Upper lobe of right lung (tissue), 1 donor: ENCODE results near the gene PPP5C. TPM values are rescaled to one million over a fixed set of nuclear protein-coding genes. Genes with fewer than 3 reads are reported as not detected.
"Not testable (repeated sequence)": the region's sequence is repeated elsewhere in the genome, so short reads cannot be mapped to it uniquely, and the experiment has no call there.

ENCODE experiments used
- ATAC-seq: fragments of 200-7000 bp; cut with Tn5 transposase; one replicate; pipeline ENCODE4 v1.9.1; 2020; ENCODE audit warnings: mild to moderate bottlenecking, moderate library complexity
- DNase-seq: peaks from one replicate; pipeline ENCODE4 v3.0.0-alpha.2; 2020
- H3K27ac ChIP-seq: fragments of 200-600 bp; one replicate; pipeline ENCODE4 v1.8.0; 2022
- H3K27me3 ChIP-seq: fragments of 200-600 bp; one replicate; pipeline ENCODE4 v1.8.0; 2022; ENCODE audit warnings: mild to moderate bottlenecking
- H3K36me3 ChIP-seq: fragments of 200-600 bp; one replicate; pipeline ENCODE4 v1.8.0; 2022
- H3K4me1 ChIP-seq: fragments of 200-600 bp; one replicate; pipeline ENCODE4 v1.8.0; 2022
- H3K4me3 ChIP-seq: fragments of 200-600 bp; one replicate; pipeline ENCODE4 v1.8.0; 2022; ENCODE audit warnings: mild to moderate bottlenecking
- H3K9me3 ChIP-seq: fragments of 200-600 bp; one replicate; pipeline ENCODE4 v1.8.0; 2022
- intact Hi-C: fragments of 100-400 bp; cut with DNase I; formaldehyde crosslinking; loops from one replicate; pipeline ENCODE4 v1.11.0; 2022
- total RNA-seq: library from RNA; stranded (reverse); fragmentation: NEBNext Ultra II Directional; extraction: Animal tissue kit (Norgen Biotek cat#: 25700); gene quantifications from one replicate; pipeline ENCODE4 v1.2.1, GENCODE V29; 2021
- TF ChIP-seq, protein P1 (sequence below): fragments of 200-600 bp; IDR thresholded peaks from one replicate; pipeline ENCODE4 v1.8.0; 2022; ENCODE audit warnings: antibody characterized with exemption
- donor health status: DM: no; HTN: yes; CAD: no; lungs with severe emphysema.

Gene PPP5C
- total RNA-seq, 1 donor from 2014 or later, result 50.0 TPM

GRCh38 chr19:46373491-46374359 lies 26.8 kb downstream of the PPP5C start:
- TF ChIP-seq, protein P1, sequence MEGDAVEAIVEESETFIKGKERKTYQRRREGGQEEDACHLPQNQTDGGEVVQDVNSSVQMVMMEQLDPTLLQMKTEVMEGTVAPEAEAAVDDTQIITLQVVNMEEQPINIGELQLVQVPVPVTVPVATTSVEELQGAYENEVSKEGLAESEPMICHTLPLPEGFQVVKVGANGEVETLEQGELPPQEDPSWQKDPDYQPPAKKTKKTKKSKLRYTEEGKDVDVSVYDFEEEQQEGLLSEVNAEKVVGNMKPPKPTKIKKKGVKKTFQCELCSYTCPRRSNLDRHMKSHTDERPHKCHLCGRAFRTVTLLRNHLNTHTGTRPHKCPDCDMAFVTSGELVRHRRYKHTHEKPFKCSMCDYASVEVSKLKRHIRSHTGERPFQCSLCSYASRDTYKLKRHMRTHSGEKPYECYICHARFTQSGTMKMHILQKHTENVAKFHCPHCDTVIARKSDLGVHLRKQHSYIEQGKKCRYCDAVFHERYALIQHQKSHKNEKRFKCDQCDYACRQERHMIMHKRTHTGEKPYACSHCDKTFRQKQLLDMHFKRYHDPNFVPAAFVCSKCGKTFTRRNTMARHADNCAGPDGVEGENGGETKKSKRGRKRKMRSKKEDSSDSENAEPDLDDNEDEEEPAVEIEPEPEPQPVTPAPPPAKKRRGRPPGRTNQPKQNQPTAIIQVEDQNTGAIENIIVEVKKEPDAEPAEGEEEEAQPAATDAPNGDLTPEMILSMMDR, result no peak
- no peak overlapping the region for H3K4me3 ChIP-seq
- H3K27me3 ChIP-seq, result no peaks in the 10 kb centered on the region
- ATAC-seq (peak; percentile 88), DNase-seq (peak; percentile 96)
- H3K4me1 ChIP-seq, result peaks cover 22% of the 10 kb centered on the region
- peaks cover 35% of the 10 kb centered on the region for H3K36me3 ChIP-seq
- peak overlapping the region; percentile 70 for H3K27ac ChIP-seq
- no peaks in the 10 kb centered on the region for H3K9me3 ChIP-seq
- intact Hi-C loops, result no loop called here

DNA sequence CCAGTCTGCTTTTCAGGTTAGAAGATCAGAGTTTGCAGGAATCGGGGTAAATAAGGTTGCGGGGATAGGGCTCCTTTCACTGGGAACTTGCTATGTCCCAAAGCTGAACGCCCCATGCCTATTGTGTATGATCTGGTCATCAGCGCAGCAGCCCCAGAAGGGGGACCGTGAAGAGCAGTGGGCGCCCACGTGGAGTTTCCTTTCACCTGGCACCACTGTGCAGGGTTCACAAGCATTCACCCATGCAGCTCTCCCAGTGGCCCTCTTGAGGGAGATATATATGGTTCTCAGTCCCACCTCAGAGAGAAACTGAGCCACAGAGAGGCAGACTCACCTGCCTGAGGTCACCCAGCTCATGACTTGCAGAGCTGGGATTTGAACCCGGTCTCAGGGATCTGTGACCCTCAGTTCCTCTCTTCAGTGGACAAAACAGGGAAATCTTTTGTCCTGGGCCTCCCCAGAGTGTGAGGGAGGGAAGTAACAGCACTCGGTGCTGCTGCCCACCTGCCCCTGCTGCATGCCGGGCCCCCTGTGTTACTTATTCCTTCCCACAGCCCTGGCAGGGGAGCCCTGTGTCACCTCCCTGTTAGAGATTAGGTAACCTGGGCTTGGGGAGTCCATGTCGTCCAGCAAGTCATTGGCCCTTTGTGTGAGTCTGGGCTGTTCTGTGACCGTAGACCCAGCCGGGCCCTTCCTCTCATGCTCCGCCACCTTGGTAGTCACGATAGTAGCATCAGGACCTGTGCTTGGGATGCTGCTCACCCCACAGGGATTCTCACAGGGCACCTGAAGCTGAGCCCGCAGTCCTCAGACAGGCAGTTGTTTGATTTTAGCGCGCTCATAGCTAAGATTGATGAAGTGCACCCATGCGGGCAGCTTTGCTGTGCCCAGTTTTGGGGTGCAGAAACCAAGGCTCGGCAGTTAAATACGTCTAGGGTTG lies 27.9 kb downstream of the PPP5C start:
- Histone ChIP-seq H3K4me1 (peaks cover 22% of the 10 kb centered on the region), H3K27ac (peak overlapping the region; percentile 42), H3K9me3 (no peaks in the 10 kb centered on the region), H3K4me3 (no peak overlapping the region), H3K27me3 (no peaks in the 10 kb centered on the region), H3K36me3 (peaks cover 41% of the 10 kb centered on the region)
- TF ChIP-seq, protein P1, result no peak
- ATAC-seq (no peak), DNase-seq (peak; percentile 46)
- intact Hi-C loops, result no loop called here

GRCh38 chr19:46375476-46376067 lies 28.7 kb downstream of the PPP5C start:
- H3K27me3 ChIP-seq, H3K4me3 ChIP-seq, ATAC-seq, H3K9me3 ChIP-seq, H3K27ac ChIP-seq, intact Hi-C loops: not testable (repeated sequence)
- Histone ChIP-seq H3K36me3 (peaks cover 41% of the 10 kb centered on the region), H3K4me1 (peaks cover 22% of the 10 kb centered on the region)
- DNase-seq, result peak; percentile 42

- no peak overlapping the region for H3K27ac ChIP-seq
- DNase-seq (peak; percentile 52), ATAC-seq (no peak)
- H3K4me3 ChIP-seq, result no peak overlapping the region
- TF ChIP-seq, protein P1, result no peak
- peaks cover 22% of the 10 kb centered on the region for H3K4me1 ChIP-seq
- H3K9me3 ChIP-seq, result no peaks in the 10 kb centered on the region
- intact Hi-C loops, result no loop called here
- no peaks in the 10 kb centered on the region for H3K27me3 ChIP-seq
- peaks cover 46% of the 10 kb centered on the region for H3K36me3 ChIP-seq
Measured at GRCh38 chr19:46376241-46377153, 29.6 kb downstream of the PPP5C start.

DNA sequence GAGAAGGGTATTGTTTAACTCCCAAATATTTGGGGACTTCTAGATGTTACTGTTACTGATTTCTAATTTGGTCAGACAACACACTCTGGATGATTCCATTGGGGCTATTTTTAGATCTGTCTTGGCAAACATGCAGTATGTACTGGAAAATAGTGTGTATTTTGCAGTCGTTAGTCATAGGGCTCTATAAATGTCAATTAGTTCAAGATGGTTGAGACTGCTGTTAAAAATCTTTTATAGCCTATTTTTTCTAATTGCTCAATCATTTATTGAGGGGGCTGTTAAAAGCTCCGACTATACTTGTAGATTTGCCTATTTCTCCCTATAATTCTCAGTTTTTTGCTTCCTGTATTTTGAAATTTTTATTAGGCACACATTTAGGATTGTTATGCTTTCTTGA lies 31.4 kb downstream of the PPP5C start:
- no peak for DNase-seq
- no peaks in the 10 kb centered on the region for H3K9me3 ChIP-seq
- no peaks in the 10 kb centered on the region for H3K27me3 ChIP-seq
- intact Hi-C loops, result no loop called here
- peaks cover 62% of the 10 kb centered on the region for H3K36me3 ChIP-seq
- TF ChIP-seq, protein P1, result no peak
- no peak overlapping the region for H3K4me3 ChIP-seq
- H3K27ac ChIP-seq, result no peak overlapping the region
- ATAC-seq, result no peak
- H3K4me1 ChIP-seq, result peaks cover 15% of the 10 kb centered on the region
